HG03442 (cell line): ENCODE measurements around the gene ESR2.
A peak's percentile ranks its signal among the peaks of the same experiment; 100 is the strongest.
"Not testable (repeated sequence)": the region's sequence is repeated elsewhere in the genome, so short reads cannot be mapped to it uniquely, and the experiment has no call there.

Source experiments
- ATAC-seq: cut with Tn5 transposase; IDR thresholded peaks from one replicate; pipeline ENCODE4 v1.9.1; 2021; ENCODE audit warnings: mild to moderate bottlenecking, moderate library complexity; ENCODE audit not compliant: unreplicated experiment

The ESR2 gene

DNA sequence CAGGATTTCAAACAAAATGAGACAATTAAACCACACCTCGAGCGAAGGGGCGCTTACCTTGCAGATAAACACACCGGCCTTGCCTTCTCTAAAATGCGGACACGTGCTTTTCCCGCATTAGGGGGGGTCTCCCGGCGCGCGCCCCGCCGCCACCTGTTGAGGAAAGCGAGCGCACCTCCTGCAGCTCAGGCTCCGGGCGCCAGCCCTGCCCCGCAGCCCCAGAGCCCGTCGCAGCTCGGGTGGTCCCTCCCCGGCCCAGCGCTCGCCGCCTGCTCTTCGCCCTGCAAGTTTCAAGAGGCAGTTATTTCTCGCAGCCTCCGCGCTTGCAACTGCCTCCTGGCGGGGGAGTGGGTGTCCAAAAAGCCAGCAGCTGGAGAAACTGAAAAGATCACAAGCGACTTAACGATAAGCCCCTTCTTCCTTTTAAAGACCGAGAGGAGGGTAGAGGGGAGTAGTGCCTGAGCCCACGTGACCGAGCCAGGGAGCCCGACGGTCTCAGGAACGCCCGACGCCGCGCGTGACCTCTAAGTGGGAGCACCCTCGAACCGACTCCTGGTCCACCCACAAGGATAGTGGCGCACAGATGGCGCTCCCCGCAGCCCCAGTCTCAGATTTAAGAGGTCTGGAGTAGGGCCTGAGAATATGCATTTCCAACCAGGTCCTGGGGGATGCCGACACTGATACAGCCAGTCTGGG lies at the start of gene ESR2:
Gene ESR2, minus strand, starts transcription at position 396 of the 696 bp plus-strand sequence. CDS start 11,386 bp downstream, outside the sequence.
- ATAC-seq, result peak; percentile 28

DNA sequence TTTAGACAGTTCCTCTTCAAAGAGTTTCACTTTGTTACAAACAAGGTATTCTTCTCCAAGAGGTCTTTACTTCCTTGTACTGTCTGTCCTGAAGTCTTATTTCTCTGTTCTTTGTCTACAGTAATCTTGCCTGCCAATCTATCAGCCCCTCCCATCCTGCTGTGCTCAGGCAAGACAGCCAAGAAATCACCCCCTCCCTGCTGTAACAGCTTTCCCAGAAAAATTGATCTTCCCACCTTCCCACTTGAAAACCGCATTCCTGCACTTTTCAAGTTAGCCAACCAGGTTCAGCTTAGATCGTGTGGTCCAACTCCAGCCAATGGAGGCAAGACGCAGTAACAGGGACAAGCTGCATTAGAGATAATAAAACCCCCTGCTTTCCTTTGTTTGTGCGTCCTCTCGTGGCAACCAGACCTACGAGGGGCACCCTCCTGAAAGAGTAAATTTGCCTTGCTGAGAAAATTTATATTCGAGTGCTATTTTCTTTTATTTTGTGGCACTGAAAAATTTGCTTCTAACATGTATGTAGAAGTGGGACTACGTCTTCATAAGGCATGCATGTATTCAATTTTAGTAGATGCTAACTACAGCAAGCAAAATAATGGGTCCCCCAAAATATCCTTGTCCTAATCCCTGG lies 46.5 kb upstream of the ESR2 start:
- no peak for ATAC-seq

DNA sequence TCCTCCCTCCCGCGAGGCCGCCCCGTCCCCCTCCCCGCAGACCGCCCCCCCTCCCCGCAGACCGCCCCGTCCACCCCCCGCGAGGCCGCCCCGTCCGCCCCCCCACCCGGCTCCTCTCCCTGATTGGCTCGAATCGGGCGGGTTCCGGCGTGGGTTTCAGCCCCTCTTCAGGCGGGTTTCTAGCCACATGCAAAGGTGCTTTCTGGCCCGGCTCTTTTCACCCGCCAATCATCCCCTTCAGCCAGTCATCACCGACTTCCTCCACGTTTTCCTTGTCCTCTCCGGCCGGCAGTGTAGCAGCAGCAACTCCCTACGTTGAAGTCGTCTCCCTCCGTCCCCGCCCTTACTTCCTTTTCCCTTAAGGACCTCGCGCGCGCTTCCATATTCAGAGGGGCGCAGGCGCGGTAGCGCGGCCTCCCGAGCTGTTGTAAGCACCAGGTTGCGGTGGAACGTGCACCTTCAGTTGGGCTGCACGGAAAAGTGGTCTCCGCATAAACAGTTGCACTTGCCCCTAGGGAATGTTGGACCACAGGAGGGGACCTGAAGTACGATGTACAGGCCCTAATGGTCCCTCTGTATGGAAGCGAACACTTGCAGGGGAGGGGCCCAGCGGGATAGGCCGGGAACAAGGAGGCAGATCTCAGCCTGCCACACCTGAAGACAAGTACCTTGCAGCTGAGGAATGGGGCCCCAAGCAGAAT lies 44.6 kb upstream of the ESR2 start:
- peak; percentile 88 for ATAC-seq

DNA sequence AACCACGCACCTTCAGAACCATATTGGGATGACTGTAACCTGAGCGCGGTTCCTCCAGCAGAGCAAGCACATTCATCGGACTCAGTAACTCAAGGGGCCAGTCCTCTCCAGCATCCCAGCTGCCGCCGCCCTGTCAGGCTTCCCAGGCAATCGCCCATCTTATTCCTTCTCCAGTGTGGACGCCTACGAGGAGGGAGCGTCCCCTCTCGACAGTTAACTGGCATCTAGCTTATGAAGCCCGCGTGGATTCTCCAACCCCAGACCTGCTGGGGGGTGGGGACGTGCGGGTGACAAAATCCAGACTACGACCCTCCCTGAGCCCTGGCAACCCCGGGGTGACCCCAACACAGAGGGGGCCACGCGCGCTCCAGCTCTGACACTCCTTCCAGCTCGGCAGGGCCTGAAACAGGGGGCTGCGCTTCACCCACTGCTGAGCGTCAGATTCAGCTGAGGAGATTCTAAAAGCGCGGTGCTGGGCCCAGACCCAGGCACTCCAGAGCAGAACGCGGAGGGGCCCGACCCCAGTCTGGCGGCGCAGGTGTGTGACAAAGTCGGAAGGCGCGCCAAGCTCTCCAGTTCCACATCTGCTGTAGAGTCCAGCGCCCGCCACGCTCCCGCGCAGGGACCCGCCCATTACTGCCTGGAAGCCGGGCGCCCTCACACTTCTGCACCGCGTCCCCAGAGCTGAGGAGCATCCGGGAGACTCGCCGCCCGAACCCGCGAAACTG lies 43.9 kb upstream of the ESR2 start:
- ATAC-seq, result peak; percentile 39

DNA sequence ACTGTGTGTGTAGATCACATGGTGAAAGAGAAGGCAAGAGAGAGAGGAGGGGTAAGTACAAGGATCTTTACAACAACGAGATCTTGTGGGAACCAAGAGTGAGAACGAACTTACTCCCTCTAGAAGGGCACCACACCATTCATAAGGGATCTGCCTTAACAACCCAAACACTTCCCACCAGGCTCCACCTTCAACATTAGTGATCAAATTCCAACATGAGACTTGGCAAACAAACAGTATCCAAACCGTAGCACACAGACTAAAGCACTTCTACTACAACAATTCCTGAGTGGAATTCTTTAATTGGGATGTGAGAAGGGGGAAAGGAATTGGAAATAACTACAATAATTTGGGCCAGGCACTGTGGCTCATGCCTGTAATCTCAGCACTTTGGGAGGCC lies 35.0 kb upstream of the ESR2 start:
- ATAC-seq, result no peak

DNA sequence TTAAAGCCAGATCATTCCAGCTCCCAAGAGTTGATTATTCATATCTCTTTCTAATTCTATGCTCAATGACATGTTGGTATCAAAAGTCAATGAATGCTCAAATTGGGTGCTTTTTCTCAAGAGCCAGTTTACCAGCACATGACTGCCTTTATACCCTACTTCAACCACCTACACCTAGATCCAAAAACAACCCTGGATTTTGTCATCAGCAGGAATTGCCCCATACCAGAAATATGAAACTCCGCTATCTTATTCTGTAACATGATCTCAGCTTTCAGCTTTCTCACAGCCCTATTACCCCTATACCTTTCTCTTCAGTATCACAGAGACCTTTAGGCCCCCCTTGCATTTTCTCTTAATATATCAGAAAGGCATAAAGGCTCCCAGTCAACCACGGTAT lies 32.3 kb upstream of the ESR2 start:
- no peak for ATAC-seq

DNA sequence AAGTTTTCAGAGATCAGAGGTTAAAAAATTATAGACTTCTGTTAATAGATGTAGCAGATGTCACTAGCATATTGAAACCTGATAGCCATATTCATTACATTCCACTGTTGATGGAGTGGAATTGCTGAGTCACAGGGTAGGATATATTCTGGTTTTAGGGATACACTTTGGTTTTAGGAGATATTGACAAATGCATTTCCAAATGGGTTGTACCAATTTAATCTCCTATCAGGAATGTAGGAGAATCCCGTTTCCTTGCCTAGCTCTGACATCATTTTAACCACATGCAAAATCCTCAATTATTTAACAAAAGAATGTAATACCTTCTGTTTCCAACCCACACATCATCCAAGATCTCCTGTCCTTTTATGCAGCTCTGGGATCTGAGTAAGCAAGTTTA lies 30.7 kb upstream of the ESR2 start:
- no peak for ATAC-seq

DNA sequence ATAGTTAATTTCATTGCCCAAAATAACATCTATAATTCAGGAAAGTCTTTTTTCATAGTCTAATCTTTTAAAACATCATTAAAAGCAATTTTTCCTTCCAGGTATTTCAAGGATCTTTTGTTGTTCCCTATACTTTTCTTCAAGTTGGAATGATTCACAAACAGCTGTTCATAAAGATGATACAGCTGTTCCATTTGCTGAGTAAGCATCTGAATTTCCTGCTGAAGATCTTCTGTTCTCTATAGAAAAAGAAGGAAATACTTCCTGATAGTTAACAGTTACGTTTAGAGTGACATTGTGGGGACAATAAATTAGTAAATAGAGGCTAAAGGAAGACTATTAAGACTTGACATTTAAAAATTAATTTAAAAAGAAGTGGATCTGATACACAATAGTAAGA lies 30.3 kb upstream of the ESR2 start:
- no peak for ATAC-seq

DNA sequence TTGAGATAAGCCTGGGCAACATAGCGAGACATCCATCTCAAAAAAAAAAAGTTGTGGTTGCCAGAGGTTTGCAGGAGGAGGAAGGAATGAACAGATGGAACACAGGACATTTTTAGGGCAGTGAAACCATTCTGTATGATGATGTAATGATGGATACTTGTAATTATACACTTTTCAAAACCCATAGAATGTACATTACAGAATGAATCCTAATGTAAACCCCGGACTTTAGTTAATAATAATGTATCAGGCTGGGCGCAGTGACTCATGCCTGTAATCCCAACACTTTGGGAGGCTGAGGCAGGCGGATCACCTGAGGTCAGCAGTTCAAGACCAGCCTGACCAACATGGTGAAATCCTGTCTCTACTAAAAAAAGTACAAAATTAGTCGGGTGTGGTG lies 26.2 kb upstream of the ESR2 start:
- not testable (repeated sequence) for ATAC-seq

DNA sequence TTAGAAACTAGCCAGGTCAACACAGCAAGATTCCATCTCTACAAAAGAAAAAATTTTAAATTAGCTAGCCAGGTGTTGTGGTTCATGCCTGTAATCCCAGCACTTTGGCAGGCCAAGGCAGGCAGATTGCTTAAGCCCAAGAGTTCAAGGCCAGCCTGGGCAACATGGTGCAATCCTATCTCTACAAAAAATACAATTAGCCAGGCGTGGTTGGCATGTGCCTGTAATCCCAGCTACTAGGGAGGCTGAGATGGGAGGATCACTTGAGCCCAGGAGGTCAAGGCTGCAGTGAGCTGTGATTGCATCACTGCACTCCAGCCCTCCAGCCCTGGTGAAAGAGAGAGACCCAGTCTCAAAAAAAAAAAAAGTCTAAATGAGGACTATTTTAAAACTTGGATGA lies 24.5 kb upstream of the ESR2 start:
- not testable (repeated sequence) for ATAC-seq

DNA sequence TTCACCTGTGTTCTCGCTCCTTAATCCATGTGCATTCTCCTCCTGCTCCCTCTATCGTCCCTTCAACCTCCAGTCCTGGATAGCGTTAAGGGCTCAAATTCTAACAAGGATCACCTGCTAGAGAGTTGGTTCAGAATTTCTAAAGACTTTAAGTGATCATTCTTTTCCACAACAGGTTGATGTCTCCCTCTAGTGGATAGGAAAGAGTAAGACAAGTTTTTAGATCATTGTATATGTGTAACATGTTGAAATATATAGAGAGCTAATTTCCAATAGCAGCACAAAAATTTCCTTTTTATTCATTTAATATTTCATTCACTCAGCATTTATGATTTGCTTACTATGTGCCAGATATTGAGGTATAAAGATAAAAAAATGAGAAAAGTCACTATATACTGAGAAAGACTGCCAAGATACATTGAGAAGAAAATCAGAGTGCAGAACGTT lies 9.3 kb upstream of the ESR2 start:
- ATAC-seq, result no peak

DNA sequence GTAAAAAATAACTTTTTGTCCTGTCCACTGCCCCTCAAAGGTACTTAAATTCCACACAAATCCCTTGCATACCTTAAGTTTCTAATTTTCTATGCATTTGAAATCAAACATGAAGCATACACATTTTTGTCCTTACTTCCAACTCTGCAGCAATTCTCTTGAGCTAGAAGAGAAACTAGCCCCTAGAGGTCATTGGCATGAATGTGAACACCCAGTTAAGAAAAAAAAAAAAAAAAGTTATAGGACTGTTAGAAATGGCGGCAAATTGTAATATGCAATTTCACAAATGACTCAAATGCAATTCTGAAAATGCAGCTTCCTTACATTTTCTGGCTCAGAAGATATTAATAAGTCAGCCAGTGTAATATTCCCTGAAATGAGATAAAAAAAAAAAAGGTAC lies 4.6 kb upstream of the ESR2 start:
- ATAC-seq, result no peak

DNA sequence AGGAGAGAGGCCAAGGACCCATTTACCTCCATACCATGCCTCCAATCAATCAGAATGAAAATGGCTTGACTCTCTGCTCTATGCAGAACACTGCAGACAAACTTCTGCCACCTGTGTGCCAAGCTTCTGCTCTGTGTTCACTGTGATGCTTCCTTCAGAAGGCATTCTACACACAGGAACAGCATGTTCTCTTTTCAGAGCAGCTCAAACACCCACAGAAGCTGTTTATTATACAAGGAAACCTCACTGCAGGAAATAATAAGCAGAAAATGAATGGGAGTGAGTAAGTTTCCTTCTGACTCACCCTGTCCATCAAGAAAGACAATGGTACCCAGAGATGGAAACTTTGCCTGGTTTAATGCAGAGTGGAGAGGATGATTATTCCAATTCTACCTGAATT lies 2.4 kb upstream of the ESR2 start:
- no peak for ATAC-seq

DNA sequence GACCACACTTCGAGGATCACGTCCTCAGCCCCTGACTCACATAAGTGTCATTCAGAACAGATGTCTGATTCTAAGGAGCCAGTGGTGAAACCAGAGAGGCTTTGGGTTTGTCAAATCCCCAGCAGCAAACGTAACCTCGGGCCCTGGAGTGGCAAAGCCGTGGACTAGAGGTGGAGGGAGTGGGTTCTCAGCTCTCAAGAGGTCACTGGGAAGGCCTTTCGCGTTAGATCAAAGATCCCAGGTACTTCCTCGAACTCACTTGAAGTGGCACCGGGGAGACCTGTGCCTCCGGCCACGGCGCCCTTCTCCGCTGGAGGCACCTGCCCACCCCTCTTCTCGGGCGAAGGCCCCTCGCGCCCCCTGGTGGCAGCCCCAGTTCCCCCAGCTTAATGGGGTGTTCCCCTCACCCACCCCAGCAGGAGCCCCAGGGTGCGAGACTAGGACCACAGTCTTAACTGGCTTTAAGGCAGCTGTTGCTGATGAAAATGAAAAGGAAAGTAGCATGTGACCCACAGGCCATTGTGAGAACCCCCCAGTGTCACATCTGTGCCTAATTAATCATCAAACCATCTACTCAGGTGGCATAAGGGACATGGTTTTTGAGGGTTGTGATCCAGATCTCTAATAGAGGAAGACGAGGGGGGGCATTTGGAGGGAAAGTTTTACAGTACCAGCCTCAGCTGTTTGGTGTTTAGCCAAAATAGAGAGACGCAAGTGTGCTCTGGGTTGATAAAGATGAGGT lies 672 bp upstream of the ESR2 start:
- peak; percentile 77 for ATAC-seq

DNA sequence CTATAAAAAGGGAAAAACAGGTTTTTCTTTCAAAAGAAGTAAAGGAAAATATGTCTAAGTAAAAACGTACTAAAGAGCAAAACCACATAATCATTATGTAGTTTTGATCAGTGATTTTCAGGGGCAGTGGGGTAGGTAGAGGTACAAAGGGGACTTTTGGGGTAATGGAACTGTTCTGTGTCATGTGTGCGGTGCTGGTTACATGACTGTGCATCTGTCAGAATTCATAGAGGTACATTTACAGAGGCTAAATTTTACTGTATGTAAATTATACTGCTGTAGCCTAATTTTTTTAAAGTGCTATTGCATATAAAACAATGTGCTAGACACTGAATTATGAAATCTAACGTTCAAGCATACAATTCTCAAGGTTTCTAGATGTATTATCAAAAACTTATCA lies 2.0 kb downstream of the ESR2 start:
- ATAC-seq, result no peak

DNA sequence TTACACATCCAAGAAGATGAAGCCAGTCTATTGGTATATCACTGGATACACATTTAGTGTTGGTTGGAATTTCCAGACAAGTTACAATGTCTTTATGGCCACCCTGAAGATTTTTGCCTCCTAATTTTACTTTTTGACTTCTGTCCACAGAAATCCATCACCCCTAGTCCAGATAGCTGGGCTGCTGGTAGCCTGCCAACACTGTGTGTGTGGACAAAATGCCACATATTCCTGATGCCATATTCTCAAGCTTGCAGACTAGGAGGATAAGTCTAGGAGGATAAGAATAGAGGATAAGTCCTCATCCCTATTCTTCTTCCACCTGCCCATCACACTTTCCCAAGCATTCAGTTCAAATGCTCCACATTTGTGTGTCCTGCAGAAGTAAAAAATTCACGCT lies 4.6 kb downstream of the ESR2 start:
- ATAC-seq, result no peak

DNA sequence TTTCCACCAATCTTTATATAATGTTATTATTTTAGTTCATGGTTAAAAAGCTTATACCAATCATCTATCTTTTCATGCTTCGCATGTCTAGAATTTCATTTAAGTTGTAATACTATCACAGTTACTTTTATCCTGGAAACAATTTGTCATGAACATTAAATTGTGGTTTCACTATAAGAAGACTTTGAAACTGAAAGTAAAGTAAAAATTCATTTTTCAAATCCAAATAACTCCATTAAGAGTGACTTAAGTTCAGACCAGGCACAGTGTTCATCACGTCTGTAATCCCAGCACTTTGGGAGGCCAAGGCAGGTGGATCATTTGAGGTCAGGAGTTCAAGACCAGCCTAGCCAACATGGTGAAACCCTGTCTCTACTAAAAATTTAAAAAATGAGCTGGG lies 12.4 kb downstream of the ESR2 start:
- no peak for ATAC-seq

DNA sequence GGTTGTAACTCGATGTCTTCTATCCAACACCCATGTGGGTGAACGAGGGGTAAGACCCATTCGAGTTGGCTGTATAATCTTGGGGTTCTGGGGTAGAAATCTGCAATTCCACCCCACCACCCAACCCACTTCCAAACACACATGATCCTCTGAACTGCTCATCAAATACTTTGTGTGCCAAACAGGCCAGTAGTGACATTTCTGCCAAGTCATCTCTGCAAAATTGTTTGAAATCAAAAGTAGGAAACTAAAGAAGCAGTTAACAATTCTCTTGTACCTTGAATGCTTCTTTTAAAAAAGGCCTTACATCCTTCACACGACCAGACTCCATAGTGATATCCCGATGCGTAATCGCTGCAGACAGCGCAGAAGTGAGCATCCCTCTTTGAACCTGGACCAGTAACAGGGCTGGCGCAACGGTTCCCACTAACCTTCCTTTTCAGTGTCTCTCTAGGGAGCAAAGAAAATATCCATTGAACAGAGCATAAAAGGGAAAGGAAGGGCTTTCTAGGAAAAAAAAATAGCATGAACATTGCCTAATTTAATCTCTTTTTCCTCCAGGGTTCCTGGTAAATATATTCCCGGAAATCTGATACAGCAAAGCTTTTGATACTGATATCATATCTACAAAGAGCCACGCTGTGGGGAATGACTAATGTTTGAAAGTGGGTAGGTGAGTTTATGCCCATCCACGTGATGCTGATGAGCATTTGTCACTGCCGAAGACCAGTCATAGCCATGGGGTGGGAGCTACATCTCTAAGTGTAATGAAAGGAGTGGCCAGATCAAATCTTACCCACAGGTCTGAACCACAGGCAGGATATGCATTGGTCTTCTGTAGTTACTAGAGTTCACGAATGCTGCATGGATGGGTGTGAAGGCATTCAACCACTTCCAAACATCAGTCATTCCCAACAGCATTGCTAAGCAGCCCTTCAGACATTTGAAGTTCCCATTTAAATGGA lies 14.2 kb downstream of the ESR2 start:
- ATAC-seq, result no peak

DNA sequence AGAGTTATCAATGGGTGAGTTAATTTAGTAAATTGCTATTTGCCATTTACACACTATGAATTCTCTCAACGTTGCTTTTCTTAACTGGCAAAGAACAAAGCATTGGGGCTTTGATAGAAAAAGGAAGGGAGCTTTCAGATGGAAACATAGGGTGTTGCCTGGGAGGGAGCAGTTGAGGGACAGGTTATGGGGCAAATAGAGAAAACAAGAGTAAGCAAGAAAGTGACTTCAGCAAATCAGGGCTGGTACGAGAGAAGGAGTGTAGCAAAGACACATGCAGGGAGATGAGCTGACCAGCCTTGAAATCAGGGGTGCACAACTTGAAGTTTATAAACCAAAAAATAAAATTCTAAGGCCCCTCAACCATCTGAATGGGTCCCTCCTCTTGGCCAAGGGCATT lies 15.7 kb downstream of the ESR2 start:
- no peak for ATAC-seq

DNA sequence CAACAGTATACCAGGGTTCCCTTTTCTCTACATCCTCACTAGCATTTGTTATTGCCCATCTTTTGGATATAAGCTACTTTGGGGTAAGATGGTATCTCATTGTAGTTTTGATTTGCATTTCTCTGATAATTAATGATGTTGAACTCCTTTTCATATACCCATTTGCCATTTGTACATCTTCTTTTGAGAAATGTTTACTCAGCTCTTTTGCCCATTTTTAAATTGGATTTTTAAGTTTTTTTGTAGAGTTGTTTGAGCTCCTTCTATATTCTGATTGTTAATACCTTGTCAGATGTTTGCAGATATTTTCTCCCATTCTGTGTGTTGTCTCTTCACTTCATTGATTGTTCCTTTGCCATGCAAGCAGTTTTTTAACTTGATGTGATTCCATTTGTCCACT lies 22.2 kb downstream of the ESR2 start:
- no peak for ATAC-seq
